Measurements from ENCODE around the gene GPR21.

The GPR21 gene

DNA sequence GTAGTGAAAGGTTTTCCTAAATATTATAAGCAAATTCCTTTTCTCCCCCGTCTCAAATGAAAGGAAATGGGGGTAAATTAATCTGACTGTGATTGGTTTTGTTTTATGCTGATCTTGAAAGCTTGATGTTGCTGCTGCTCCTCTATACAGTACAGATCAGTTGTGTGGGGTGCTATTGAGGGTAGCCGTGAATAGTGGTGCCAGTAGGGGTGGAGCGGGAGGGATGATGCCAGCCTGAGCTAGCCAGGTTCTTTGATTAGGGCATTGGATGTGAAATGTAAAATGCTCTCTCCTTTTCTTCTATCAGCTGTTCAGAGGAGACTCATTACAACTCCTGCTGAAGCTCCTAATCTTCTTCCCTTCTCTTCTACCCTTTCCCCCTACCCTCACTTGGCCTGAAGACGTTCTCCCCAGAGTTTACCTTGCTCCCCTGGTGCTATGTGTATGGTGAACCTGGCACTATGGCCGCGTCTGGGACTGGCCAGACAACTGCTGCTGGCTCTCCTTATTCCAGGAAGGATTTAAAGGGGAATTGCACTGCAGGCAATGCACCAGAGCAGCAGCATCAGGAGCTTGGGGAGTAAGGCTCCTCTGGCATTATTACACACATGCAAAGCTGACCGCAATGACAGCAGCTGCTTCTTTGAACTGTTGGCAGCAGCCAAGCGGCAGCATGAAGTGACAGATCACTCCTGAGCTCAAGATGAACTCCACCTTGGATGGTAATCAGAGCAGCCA is 566 bp downstream of the GPR21 start:
- in situ Hi-C loops (cut with MboI; ENCODE audit: low sequenced_read_pairs), result no loop called here

GRCh38 chr9:123034881-123035510 is 1.5 kb downstream of the GPR21 start:
- in situ Hi-C loops (cut with MboI; ENCODE audit: low sequenced_read_pairs), result no loop called here

GRCh38 chr9:123035791-123036190 is 2.3 kb downstream of the GPR21 start:
- in situ Hi-C loops (cut with MboI; ENCODE audit: low sequenced_read_pairs), result no loop called here

DNA sequence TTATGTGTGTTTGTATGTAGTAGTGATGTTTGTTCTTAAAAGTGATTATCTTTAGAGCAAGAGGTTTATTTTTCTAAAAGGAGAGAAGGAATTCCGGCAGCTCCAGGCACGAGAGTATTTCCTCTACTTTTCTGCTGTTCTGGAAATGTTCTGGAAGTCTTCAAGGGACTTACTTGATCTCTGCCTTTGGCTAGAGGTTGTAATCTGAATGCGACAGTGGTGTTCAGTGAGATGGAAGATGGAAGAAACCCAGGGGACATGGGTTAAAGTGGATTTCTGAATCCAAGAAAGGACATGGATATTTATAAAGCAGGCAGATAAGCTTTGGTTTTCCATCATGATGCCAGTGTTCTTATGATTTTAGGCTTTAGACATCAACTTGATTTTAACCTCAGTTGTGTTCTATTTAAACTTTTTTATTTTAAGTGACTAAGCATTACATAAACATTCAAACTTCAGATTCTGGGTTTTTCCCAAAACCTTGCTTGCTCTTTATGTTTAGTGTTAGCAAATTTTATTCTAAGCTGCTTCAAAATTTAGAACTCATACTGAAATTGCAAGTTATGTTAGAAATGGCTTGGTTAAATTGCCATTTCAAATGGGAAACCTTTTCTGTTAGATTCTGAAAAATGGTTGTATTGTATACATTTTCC is 3.6 kb downstream of the GPR21 start:
- in situ Hi-C loops (cut with MboI; ENCODE audit: low sequenced_read_pairs), result no loop called here

GRCh38 chr9:123039617-123040219 is 6.3 kb downstream of the GPR21 start:
- in situ Hi-C loops (cut with MboI; ENCODE audit: low sequenced_read_pairs), result no loop called here

- in situ Hi-C loops (cut with MboI; ENCODE audit: low sequenced_read_pairs), result no loop called here
These were observed 7.3 kb downstream of the GPR21 start for GRCh38 chr9:123040801-123041200.

- in situ Hi-C loops (cut with MboI; ENCODE audit: low sequenced_read_pairs), result no loop called here
These were observed 8.0 kb downstream of the GPR21 start for GRCh38 chr9:123041489-123041888.

GRCh38 chr9:123043081-123043939 is 9.8 kb downstream of the GPR21 start:
- in situ Hi-C loops (cut with MboI; ENCODE audit: low sequenced_read_pairs), result no loop called here

GRCh38 chr9:123044586-123044985 is 11.1 kb downstream of the GPR21 start:
- in situ Hi-C loops (cut with MboI; ENCODE audit: low sequenced_read_pairs), result no loop called here

DNA sequence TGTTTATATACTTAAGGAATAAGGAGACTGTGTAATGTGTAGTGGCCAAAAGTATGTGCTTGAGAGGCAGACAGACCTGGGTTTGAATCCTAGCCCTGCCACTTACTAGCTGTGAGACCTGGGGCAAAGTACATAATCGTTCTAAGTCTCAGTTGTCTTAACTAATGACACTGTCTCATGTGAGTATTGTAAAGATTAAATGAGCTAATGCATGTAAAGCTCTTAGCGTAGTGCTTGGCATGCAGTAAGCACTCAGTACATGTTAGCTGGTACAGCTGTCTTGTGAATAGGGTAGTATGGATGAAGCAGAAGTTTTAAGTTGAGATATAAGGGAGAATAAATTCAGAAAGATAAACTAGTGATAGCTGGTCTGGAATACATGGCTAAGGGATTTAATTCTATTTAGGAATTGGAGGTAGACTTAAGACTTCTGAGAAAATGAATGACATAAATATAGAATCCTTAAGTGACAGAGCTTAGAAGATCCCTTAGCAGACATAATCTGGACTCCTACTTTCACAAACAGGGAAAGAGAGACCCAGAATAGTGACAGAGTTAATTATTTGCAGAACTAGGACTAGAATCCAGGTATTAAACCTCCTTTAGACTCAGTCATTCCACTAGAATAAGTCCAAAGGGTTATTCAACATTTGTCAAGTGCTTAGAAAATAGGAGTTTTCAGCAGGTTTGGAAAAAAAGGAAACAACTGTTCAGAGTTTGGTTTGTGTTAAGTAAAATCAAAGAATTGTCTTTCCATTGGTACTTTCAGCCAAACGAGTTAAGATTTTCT is 13.1 kb downstream of the GPR21 start:
- in situ Hi-C loops (cut with MboI; ENCODE audit: low sequenced_read_pairs), result no loop called here

- in situ Hi-C loops (cut with MboI; ENCODE audit: low sequenced_read_pairs), result no loop called here
These were observed 15.3 kb downstream of the GPR21 start for GRCh38 chr9:123048748-123049147.

DNA sequence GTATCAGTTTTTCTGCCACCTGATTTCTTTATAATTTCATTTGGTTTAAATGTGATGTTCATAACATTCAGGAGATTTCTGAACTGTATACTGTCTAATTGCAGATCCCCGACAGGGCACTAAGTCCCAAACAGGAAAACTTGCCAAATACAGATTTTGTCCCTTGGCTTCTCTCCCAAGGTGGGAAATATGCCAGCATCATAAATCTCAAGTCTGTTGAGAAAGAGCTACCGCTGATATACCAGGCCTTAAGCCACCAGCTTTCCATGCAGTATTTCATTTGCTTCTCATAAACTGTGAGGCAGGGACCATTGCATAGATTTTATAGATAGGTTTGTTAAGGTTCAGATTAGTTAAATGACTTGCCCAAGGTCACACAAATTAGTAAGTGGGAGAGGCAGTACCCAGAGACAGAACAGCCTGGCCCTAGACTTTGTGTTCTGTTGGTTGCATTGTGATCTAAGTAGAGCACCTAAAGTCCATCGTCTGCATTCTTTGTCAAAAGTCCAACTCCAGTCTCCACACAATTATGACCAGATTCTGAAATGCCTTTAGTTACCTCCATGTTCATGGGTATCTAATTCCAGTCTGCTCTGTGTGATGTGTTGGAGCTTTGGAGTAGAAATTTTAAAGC is 16.2 kb downstream of the GPR21 start:
- in situ Hi-C loops (cut with MboI; ENCODE audit: low sequenced_read_pairs), result no loop called here

DNA sequence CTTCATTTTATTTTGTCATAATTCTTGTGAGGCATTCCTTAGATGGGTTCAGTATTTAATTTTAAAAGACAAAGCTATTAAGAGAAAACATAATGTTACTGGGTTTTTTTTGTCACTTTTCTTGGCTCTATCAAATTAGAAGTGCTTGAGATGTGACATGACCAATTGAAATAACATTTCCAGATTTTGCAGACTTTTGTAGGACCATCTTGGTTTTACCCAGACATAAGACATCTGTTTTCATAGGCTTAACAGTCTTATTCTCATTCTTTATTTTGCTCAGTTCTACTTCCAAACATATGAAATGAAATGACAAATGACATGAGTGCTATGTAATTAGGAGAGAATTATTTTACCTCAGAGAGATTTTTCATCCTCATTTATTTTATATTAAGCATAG is 19.6 kb downstream of the GPR21 start:
- in situ Hi-C loops (cut with MboI; ENCODE audit: low sequenced_read_pairs), result no loop called here

DNA sequence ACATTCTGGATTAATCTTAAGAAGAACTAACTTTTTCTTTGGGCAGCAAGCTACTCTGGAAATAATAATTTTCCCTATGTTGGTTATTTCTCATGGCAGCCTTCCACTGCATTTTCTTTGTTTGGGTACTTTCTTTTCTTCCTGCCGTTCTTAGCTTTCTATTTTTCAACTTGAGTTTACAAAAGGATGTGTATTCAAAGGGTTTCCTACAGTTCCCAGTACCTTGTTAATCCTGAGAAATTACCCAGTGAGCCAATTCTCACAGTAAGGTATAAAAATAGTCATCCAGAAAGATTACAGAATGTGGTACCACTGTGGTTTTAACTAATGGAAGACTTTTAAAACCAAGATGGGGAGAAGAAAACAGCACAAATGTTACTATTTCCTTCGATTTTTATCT is 20.2 kb downstream of the GPR21 start:
- in situ Hi-C loops (cut with MboI; ENCODE audit: low sequenced_read_pairs), result no loop called here

DNA sequence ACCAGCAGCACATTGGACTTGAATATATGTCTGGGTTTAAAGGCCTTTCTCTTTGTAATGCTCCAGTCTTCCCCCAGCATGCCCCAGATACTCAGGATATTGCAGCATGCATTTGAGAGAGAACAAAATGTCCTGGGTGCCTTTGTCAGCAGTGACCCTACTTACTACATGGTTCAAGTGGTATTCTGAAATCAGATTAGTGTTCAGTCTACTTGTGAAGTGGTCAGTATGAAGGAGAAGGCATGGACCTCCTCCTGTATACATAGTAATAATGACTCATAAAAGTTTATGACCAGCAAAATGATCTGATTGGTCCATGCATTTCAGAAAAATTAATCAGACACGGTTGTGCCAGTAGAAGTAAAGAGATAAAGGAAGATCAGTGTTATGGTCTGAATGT is 25.4 kb downstream of the GPR21 start:
- in situ Hi-C loops (cut with MboI; ENCODE audit: low sequenced_read_pairs), result no loop called here

DNA sequence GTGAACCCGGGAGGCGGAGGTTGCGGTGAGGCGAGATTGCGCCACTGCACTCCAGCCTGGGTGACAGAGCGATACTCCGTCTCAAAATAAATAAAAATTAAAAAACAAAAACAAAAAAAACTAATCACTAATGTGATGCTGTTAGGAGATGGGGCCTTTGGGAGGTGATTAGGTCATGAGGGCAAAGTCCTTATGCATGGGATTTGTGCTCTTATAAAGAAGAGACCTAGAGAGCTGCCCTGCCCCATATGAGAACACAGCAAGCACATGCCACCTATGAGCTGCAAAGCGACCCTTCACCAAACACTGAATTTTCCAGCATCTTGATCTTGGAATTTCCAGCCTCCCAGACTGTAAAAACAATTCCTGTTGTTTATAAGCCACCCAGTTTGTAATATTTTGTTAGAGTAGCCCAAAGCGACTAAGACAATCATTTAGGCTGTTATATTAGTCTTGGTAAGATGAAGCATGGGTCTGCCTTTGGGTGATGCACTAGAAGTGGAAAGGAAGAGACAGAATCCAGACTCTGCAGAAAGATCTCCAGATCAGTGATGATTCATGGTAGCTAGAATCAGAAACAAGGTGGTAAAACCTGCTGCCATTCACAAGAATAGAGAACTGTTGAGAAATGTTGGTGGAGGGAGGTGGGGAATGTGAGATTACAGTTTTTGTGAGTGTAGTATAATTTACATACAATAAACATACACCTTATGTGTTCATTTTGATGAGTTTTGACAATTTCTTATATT is 26.2 kb downstream of the GPR21 start:
- in situ Hi-C loops (cut with MboI; ENCODE audit: low sequenced_read_pairs), result no loop called here

DNA sequence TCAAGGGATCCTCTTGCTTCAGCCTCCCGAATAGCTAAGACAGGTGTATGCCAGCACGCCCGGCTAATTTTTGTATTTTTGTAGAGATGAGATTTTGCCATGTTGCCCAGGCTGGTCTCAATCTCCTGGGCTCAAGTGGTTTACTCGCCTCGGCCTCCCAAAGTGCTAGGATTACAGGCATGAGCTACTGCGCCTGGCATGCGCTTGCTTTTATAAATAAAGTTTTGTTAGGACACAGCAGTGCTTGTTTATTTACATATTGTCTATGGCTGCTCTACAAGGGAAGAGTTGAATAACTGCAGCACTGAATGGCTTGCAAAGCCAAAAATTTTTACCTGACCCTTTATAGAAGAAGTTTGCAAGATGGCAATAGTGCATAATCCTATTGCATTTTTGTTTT is 27.7 kb downstream of the GPR21 start:
- in situ Hi-C loops (cut with MboI; ENCODE audit: low sequenced_read_pairs), result no loop called here

DNA sequence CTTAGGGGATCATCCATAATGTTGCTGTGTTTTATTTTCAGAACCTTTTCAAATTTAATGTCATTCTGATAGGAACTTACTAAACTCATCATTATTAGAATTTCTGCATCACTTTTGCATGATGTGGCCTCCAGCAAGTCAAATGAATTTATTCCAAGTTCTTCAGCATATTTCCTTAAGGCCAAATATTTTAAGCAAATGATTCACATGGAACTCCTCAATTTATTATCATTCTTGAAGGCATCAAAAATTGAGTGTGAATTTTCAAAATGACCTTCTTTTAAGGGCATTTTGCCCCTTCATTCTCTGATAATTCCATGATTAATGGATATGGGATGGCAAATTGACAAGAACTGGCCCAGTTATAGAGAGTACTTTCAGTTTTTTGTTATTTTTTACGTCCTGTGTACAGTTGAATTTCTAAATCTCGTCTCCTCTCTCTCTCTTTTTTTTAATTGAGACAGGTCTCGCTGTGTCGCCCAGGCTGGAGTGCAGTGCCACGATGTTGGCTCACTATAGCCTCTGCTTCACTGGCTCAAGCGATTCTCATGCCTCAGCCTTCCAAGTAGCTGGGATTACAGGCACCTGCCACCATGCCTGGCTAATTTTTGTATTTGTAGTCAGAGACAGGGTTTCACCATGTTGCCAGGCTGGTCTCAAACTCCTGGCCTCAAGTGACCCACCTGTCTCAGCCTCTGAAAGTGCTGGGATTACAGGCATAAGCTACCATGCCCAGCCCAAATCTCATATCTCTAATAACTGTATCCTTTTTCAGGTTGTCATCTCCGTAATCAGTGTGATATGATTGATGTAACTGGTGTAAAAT is 29.1 kb downstream of the GPR21 start:
- in situ Hi-C loops (cut with MboI; ENCODE audit: low sequenced_read_pairs), result no loop called here

Measured in HL-60/S4 treated with retinoic acid at 250 ng/mL for 4 days and 3 days (cell line).